Testis (tissue), 2 donors: Measurements from ENCODE around the gene ADAM15.

Source experiments
- CTCF ChIP-seq, 3 experiments: fragments of 450-650 bp in 2 of 3; fragments of 200-600 bp in 1 of 3; sonication (generic) in 1 of 3; IDR thresholded peaks; one replicate each; pipeline ENCODE4 v1.5.1; 2016 to 2019; ENCODE audit warnings: antibody characterized with exemption in 3 of 3, mild to moderate bottlenecking in 2 of 3, moderate library complexity in 1 of 3
- POLR2A ChIP-seq: fragments of 450-650 bp; IDR thresholded peaks from one replicate; pipeline ENCODE4 v1.6.1; 2017; ENCODE audit warnings: antibody characterized with exemption, mild to moderate bottlenecking, moderate library complexity

DNA sequence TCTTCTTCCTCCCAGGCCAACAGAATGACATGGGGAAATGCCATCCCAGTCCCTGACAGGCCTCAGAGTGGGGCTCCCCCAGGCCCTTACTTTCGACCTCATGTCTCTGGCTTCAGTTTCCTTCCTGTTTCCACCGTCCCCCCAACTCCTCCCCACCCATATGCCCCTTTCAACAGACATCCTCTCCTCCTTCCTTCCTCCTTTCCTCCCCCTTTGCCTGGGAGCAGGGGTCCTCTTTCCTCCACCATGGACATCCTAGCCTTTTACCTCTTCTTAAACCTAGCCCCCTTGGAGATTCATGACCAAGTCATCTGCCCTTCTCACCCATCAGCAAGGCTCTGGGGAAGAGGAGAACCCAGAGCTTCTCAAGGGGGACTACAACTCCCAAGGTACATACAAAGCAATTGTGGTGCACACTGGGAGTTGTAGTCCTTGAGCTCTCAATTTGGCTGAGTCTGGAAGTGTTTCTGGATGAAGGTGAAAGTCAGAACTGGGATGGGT, 44.5 kb upstream of the ADAM15 start:
- TF ChIP-seq CTCF (IDR thresholded peaks at IDR 0.05), result no peak
- no peak for TF ChIP-seq POLR2A
